ENCODE results near the gene SCTR.

DNA sequence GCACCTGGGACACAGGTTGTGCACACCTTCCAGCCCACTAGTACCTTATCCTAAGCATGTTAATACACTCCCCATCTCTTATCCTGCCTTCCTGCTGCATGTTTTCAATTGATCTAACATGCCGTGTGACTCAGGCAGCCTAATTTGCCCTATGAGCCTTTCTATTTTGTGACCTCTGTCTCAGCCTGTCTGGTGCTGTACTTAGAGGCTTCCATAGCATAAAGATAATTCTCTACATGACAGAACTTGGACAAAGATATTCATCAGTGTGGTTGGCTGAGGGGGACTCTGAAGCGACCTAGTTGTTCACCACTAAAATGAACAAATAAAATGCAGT is 101.2 kb downstream of the SCTR start:
- TF ChIP-seq, protein P1, sequence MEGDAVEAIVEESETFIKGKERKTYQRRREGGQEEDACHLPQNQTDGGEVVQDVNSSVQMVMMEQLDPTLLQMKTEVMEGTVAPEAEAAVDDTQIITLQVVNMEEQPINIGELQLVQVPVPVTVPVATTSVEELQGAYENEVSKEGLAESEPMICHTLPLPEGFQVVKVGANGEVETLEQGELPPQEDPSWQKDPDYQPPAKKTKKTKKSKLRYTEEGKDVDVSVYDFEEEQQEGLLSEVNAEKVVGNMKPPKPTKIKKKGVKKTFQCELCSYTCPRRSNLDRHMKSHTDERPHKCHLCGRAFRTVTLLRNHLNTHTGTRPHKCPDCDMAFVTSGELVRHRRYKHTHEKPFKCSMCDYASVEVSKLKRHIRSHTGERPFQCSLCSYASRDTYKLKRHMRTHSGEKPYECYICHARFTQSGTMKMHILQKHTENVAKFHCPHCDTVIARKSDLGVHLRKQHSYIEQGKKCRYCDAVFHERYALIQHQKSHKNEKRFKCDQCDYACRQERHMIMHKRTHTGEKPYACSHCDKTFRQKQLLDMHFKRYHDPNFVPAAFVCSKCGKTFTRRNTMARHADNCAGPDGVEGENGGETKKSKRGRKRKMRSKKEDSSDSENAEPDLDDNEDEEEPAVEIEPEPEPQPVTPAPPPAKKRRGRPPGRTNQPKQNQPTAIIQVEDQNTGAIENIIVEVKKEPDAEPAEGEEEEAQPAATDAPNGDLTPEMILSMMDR (IDR thresholded peaks at IDR 0.05): no peak
- TF ChIP-seq EP300 (IDR thresholded peaks at IDR 0.05): no peak
- no peak for TF ChIP-seq POLR2A (IDR thresholded peaks at IDR 0.05)
- TF ChIP-seq POLR2AphosphoS5 (IDR thresholded peaks at IDR 0.05): no peak
